ENCODE results near the gene DENND4B. TPM values are rescaled to one million over a fixed set of nuclear protein-coding genes. Genes with fewer than 3 reads are reported as not detected.
A peak's percentile ranks its signal among the peaks of the same experiment; 100 is the strongest.

DENND4B gene
- total and polyA plus RNA-seq, 10 of the 15 experiments (the other 5 are each of a cell fraction or from before 2014, with no cell fraction given): 12.0 to 74.8 (median 22.7) TPM

DNA sequence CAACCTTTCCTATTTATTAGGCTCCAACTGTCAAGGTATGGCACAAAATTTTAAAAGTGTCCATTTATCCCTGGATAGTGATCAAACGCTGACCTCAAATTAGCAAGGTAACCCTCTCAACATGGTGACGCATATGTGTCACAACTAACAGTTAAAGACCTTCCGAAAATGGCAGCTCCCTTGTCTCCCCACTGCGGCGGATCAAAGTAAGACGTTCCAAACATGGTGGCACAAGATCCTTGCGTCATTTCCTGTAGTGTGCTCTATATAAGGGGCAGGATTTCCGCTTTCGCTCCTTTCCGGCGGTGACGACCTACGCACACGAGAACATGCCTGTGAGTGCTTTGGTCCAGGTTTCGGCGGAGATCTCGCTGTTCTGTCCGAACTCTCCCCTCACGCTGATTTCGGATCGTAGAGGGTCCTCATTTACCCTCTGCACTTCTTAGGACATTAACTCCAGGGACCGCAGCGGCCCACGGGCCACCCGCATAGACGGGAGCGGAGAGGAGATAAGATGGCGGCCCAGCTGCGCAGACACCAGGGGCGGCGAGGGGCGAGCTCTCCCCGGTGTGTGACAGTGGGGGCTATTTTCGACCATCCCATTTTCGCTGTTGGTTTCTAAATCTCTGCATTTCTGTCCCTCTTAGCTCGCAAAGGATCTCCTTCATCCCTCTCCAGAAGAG, 44.1 kb upstream of the DENND4B start, which contains the start of gene RPS27 (continued):
- TF ChIP-seq, protein P1, sequence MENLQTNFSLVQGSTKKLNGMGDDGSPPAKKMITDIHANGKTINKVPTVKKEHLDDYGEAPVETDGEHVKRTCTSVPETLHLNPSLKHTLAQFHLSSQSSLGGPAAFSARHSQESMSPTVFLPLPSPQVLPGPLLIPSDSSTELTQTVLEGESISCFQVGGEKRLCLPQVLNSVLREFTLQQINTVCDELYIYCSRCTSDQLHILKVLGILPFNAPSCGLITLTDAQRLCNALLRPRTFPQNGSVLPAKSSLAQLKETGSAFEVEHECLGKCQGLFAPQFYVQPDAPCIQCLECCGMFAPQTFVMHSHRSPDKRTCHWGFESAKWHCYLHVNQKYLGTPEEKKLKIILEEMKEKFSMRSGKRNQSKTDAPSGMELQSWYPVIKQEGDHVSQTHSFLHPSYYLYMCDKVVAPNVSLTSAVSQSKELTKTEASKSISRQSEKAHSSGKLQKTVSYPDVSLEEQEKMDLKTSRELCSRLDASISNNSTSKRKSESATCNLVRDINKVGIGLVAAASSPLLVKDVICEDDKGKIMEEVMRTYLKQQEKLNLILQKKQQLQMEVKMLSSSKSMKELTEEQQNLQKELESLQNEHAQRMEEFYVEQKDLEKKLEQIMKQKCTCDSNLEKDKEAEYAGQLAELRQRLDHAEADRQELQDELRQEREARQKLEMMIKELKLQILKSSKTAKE (IDR thresholded peaks at IDR 0.05; ENCODE audit: low read depth, poor library complexity, severe bottlenecking): peak; percentile 28
- TF ChIP-seq JUND (IDR thresholded peaks at IDR 0.05; ENCODE audit: low read depth, low read length) (no peak; the same call in 1 of the 2 replicates), ETV6 (conservative IDR thresholded peaks at IDR 0.05 in 1 of 2, IDR thresholded peaks at IDR 0.05 in 1 of 2; ENCODE audit: borderline replicate concordance in 1 of 2, low read depth in 1 of 2) (0 out of 4 replicates have a peak, but pooled peaks of 1 of the 2 experiments have one; percentile 29), ZNF384 (IDR thresholded peaks at IDR 0.05; ENCODE audit: borderline replicate concordance, low read depth, low read length) (no peak), RCOR1 (conservative IDR thresholded peaks at IDR 0.05; ENCODE audit: low read depth, low read length) (0 out of 2 replicates have a peak, but pooled peaks have one; percentile 90), KLF5 (IDR thresholded peaks at IDR 0.05; ENCODE audit: partially characterized antibody) (peak; percentile 81), MYB (IDR thresholded peaks at IDR 0.05; ENCODE audit: borderline replicate concordance, low read depth, low read length) (no peak), EP300 (IDR thresholded peaks at IDR 0.05; ENCODE audit: borderline replicate concordance in 1 of 2, control insufficient read depth in 1 of 2, low read depth in 2 of 2, low read length in 2 of 2) (no peak), NFXL1 (IDR thresholded peaks at IDR 0.05; ENCODE audit: borderline replicate concordance) (no peak), BRCA1 (IDR thresholded peaks at IDR 0.05; ENCODE audit: low read depth, low read length) (no peak), MYC (IDR thresholded peaks at IDR 0.05; ENCODE audit: insufficient read depth, insufficient read length, insufficient replicate concordance, low read length, severe bottlenecking) (peak; percentile 69), SIN3A (IDR thresholded peaks at IDR 0.05; ENCODE audit: low read depth, low read length) (no peak), TCF7 (IDR thresholded peaks at IDR 0.05; ENCODE audit: borderline replicate concordance) (peak; percentile 99), NKRF (conservative IDR thresholded peaks at IDR 0.05) (peak; percentile 84), SIX5 (IDR thresholded peaks at IDR 0.05; ENCODE audit: low read depth, low read length, severe bottlenecking) (peak; percentile 82), BCL3 (IDR thresholded peaks at IDR 0.05; ENCODE audit: borderline replicate concordance, insufficient read depth, low read depth, low read length, poor library complexity, severe bottlenecking) (no peak), MEF2B (IDR thresholded peaks at IDR 0.05; ENCODE audit: partially characterized antibody, poor library complexity, severe bottlenecking) (peak; percentile 7)
- TF ChIP-seq, protein P2, sequence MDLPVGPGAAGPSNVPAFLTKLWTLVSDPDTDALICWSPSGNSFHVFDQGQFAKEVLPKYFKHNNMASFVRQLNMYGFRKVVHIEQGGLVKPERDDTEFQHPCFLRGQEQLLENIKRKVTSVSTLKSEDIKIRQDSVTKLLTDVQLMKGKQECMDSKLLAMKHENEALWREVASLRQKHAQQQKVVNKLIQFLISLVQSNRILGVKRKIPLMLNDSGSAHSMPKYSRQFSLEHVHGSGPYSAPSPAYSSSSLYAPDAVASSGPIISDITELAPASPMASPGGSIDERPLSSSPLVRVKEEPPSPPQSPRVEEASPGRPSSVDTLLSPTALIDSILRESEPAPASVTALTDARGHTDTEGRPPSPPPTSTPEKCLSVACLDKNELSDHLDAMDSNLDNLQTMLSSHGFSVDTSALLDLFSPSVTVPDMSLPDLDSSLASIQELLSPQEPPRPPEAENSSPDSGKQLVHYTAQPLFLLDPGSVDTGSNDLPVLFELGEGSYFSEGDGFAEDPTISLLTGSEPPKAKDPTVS (IDR thresholded peaks at IDR 0.05; ENCODE audit: low read depth, low read length): no peak
- TF ChIP-seq, protein P3, sequence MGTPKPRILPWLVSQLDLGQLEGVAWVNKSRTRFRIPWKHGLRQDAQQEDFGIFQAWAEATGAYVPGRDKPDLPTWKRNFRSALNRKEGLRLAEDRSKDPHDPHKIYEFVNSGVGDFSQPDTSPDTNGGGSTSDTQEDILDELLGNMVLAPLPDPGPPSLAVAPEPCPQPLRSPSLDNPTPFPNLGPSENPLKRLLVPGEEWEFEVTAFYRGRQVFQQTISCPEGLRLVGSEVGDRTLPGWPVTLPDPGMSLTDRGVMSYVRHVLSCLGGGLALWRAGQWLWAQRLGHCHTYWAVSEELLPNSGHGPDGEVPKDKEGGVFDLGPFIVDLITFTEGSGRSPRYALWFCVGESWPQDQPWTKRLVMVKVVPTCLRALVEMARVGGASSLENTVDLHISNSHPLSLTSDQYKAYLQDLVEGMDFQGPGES (IDR thresholded peaks at IDR 0.05): no peak

All from GM12878 (cell line).